Measurements from ENCODE around the gene ENAH.

DNA sequence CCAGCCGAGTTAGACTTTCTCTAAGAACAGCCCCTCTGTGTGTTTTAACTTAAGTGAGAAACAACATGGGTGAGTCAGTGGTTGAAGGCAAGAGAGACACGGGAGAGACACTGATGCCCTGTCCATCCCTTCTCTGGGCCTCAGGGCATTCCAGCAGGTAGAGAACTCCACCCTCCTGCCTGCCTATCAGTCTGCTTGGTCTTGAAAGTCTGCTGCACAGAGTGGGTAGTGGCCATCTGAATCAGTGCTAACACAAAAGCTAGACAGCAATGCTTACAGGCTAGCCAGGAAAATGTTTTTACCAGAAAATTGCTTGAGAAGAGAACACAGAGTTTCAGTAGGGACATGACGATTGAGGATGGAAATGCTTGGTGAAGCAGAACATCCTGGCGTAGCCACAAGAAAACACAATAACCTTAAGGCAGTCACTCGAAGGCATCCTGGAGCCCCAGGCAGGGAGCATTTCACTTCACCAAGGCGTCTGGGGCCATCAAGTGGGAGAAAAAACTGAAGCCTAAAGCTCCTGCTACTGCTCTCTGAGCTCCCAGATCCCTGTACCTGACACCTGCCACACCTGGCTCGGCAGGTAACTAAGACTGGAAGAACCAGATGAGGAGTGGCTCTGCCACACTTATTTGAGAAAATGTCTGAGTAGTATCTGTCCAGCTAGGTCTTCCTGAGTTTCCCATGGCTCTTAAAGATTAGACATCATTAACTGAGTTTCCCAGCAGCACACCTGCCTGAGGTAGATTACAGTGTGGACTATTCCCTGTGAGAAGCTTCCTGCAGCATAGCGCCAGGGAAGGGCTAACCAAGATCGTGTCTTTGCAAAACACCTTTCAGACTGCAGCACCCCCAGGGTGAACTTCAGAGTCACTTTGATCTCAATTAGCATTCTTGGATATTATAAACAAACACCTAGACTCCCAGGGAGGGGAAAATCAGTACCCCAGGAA, 207.0 kb downstream of the ENAH start:
- TF ChIP-seq, protein P1, sequence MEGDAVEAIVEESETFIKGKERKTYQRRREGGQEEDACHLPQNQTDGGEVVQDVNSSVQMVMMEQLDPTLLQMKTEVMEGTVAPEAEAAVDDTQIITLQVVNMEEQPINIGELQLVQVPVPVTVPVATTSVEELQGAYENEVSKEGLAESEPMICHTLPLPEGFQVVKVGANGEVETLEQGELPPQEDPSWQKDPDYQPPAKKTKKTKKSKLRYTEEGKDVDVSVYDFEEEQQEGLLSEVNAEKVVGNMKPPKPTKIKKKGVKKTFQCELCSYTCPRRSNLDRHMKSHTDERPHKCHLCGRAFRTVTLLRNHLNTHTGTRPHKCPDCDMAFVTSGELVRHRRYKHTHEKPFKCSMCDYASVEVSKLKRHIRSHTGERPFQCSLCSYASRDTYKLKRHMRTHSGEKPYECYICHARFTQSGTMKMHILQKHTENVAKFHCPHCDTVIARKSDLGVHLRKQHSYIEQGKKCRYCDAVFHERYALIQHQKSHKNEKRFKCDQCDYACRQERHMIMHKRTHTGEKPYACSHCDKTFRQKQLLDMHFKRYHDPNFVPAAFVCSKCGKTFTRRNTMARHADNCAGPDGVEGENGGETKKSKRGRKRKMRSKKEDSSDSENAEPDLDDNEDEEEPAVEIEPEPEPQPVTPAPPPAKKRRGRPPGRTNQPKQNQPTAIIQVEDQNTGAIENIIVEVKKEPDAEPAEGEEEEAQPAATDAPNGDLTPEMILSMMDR (IDR thresholded peaks at IDR 0.05), result no peak
- TF ChIP-seq EZH2phosphoT487 (IDR thresholded peaks at IDR 0.05; ENCODE audit: borderline replicate concordance, low read depth), result no peak
- TF ChIP-seq MXI1 (IDR thresholded peaks at IDR 0.05; ENCODE audit: low read depth, low read length), result no peak
- no peak for TF ChIP-seq SMC3 (IDR thresholded peaks at IDR 0.05; ENCODE audit: low read depth, low read length)
- TF ChIP-seq, protein P2, sequence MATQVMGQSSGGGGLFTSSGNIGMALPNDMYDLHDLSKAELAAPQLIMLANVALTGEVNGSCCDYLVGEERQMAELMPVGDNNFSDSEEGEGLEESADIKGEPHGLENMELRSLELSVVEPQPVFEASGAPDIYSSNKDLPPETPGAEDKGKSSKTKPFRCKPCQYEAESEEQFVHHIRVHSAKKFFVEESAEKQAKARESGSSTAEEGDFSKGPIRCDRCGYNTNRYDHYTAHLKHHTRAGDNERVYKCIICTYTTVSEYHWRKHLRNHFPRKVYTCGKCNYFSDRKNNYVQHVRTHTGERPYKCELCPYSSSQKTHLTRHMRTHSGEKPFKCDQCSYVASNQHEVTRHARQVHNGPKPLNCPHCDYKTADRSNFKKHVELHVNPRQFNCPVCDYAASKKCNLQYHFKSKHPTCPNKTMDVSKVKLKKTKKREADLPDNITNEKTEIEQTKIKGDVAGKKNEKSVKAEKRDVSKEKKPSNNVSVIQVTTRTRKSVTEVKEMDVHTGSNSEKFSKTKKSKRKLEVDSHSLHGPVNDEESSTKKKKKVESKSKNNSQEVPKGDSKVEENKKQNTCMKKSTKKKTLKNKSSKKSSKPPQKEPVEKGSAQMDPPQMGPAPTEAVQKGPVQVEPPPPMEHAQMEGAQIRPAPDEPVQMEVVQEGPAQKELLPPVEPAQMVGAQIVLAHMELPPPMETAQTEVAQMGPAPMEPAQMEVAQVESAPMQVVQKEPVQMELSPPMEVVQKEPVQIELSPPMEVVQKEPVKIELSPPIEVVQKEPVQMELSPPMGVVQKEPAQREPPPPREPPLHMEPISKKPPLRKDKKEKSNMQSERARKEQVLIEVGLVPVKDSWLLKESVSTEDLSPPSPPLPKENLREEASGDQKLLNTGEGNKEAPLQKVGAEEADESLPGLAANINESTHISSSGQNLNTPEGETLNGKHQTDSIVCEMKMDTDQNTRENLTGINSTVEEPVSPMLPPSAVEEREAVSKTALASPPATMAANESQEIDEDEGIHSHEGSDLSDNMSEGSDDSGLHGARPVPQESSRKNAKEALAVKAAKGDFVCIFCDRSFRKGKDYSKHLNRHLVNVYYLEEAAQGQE (IDR thresholded peaks at IDR 0.05; ENCODE audit: low read depth, low read length), result no peak
